ENCODE measurements around the gene TSHZ2.

TSHZ2 gene

GRCh38 chr20:53170196-53170595 is 198.0 kb downstream of the TSHZ2 start:
- in situ Hi-C loops (cut with MboI; ENCODE audit: low pct_unique_long_range_greater_than_20kb, low sequenced_read_pairs): no loop called here
- no peak for DNase-seq

DNA sequence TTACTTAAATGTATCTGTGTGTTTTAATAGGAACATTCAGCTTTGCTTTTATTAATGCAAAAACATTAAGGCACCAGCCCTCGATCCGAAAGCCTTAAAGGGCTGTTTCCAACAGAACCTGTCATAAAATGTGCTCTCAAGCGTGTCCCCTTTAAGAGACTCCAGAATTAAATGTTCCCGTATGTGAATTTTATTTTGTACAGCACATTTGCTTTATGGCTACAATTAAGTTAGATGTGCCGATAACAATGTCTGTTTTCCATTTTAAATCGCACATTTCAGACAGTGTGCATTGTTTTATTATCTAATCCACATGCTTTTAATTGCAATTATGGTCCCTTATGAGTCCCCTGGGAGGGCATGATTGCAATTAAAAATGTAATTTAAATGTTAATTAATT is 198.9 kb downstream of the TSHZ2 start:
- in situ Hi-C loops (cut with MboI; ENCODE audit: low pct_unique_long_range_greater_than_20kb, low sequenced_read_pairs): no loop called here

GRCh38 chr20:53174454-53174853 is 202.3 kb downstream of the TSHZ2 start:
- DNase-seq: no peak
- in situ Hi-C loops (cut with MboI; ENCODE audit: low pct_unique_long_range_greater_than_20kb, low sequenced_read_pairs): no loop called here

More for the DNA sequence above, 198.9 kb downstream of the TSHZ2 start:
- DNase-seq: no peak

DNA sequence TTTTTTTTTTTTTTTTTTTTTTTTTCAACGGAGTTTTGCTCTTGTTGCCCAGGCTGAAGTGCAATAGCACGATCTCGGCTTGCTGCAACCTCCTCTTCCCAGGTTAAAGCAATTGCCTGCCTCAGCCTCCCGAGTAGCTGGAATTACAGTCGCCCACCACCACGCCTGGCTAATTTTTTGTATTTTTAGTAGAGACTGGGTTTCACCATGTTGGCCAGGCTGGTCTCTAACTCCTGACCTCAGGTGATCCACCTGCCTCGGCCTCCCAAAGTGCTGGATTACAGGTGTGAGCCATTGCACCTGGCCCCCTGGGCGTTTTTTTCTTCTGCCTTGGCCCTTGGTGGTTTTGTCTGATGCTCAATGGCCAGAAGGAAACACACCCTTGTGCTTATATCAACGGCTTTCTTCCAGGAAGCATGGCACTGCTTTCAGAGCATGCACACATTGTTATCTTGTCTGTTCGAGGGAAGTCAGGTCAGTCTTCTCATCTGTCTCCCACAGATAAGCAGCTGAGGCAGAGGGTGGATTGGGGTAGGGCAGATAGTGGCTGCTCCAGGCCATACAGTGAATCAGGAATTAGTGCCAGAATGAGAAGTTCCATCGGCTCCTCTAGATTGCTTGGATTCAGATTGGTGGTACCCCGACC is 203.1 kb downstream of the TSHZ2 start:
- no peak for DNase-seq
- in situ Hi-C loops (cut with MboI; ENCODE audit: low pct_unique_long_range_greater_than_20kb, low sequenced_read_pairs): no loop called here

GRCh38 chr20:53176134-53176533 is 204.0 kb downstream of the TSHZ2 start:
- DNase-seq: no peak
- in situ Hi-C loops (cut with MboI; ENCODE audit: low pct_unique_long_range_greater_than_20kb, low sequenced_read_pairs): no loop called here

- in situ Hi-C loops (cut with MboI; ENCODE audit: low pct_unique_long_range_greater_than_20kb, low sequenced_read_pairs): no loop called here
Observed at GRCh38 chr20:53177687-53178086, 205.5 kb downstream of the TSHZ2 start.

DNA sequence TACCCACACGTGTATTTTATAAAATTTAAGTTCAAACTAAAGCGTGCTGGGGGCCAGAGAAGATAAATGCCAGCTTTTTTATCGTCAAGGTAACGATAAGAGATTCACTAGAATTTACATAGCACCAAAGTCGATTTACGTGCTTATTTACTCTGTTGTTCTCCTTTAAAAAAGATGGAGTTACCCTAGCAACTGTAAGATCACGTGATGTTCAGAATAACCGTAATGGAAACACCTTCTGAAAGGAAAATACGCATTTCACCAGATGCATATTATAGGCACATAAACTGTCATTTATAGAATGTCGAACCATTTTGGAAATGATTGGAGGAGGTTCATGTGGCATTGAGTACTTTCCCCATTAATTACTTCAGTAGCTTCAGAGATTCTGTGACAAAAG is 207.6 kb downstream of the TSHZ2 start:
- in situ Hi-C loops (cut with MboI; ENCODE audit: low pct_unique_long_range_greater_than_20kb, low sequenced_read_pairs): no loop called here
- no peak for DNase-seq

More at GRCh38 chr20:53177687-53178086, 205.5 kb downstream of the TSHZ2 start:
- DNase-seq: no peak

DNA sequence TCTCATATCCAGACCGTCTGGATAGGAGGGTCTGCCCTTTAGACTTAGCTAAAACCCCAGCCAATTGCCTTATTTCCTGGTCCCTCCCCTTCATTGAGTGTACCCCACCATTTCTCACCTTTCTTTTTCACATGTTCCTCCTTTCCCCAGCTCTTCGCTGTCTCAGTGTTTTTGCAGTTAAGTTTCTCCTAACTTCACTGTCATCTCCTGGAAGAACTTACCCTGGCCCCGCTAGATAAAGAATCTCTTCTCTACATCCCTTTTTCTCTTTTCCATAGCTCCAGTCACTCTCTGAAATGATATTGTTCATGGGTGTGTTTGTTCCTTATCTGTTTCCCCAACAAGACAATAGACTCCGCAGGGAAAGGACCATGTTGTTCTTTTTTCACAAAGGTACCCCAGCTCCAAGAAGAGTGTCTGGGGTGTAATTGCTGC is 208.8 kb downstream of the TSHZ2 start:
- in situ Hi-C loops (cut with MboI; ENCODE audit: low pct_unique_long_range_greater_than_20kb, low sequenced_read_pairs): no loop called here
- no peak for DNase-seq

- no peak for DNase-seq
- in situ Hi-C loops (cut with MboI; ENCODE audit: low pct_unique_long_range_greater_than_20kb, low sequenced_read_pairs): no loop called here
Observed at GRCh38 chr20:53181866-53182376, 209.8 kb downstream of the TSHZ2 start.

GRCh38 chr20:53183181-53183580 is 211.0 kb downstream of the TSHZ2 start:
- DNase-seq: no peak
- in situ Hi-C loops (cut with MboI; ENCODE audit: low pct_unique_long_range_greater_than_20kb, low sequenced_read_pairs): no loop called here

DNA sequence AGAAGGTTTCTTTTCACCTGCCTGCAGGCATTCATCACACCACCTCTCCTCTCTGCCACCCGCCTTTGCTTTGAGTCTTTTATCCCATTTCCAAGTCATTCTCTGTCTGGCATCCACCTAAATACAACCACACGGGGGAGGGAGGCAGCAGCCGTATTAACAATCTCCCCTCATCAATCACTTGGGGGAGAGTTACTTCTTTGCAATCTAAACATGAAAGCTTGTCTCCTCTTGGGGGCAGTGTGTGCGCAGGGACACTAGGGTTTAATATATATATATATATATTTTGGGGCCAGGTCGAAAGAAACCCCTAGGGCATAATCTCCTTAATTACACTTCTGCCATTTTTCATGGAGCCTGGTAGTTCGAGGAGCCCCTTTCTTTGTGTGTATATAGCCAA is 214.5 kb downstream of the TSHZ2 start:
- in situ Hi-C loops (cut with MboI; ENCODE audit: low pct_unique_long_range_greater_than_20kb, low sequenced_read_pairs): no loop called here
- DNase-seq: no peak

- no peak for DNase-seq
- in situ Hi-C loops (cut with MboI; ENCODE audit: low pct_unique_long_range_greater_than_20kb, low sequenced_read_pairs): no loop called here
Observed at GRCh38 chr20:53187392-53188068, 215.4 kb downstream of the TSHZ2 start.

GRCh38 chr20:53190225-53190624 is 218.1 kb downstream of the TSHZ2 start:
- in situ Hi-C loops (cut with MboI; ENCODE audit: low pct_unique_long_range_greater_than_20kb, low sequenced_read_pairs): no loop called here
- no peak for DNase-seq

GRCh38 chr20:53191957-53192356 is 219.8 kb downstream of the TSHZ2 start:
- DNase-seq: no peak
- in situ Hi-C loops (cut with MboI; ENCODE audit: low pct_unique_long_range_greater_than_20kb, low sequenced_read_pairs): no loop called here

DNA sequence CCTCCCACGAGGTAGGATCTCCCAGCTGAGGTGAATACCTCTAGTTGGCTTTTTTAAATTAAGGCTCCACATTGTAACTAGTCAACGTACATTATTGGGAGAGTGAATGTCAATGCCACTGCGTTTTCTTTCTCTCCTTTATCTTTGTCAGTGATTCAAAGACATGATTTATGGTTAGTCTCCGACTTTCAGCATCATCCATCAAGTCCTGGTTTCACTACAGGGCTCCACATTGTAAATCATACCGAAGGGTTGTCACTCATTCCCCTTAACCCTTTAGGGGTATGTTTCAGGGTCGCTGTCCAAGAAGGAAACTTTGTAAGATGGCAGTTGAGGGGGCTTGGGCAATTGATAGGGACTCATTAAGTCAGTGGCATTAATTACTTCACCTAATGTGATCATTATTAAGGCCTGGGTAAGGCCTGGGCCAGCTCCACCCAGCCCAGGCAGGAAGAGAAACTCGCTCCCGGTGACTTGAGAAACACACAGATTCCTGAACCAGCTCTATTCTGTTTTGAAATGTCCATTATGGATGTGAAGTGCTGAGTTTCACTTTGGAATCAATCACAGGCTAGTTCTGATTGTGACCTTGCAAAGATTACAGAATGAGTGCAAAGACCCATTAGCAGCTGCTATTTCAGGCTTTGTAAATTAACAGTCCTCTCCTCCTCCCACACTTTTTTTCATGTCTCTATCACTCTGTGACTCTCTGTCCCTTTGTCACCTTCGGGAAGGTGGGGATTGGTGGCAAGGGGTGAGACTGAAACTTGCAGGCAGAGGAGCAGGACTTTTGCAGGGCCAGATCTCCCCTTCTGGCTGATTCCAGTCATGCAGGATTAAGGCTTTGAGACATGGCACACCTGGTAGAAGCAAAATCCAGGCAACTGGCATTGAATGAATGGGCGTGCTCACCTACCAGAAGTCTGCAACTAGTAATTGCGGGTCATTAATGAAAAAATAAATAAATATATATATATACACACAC is 222.4 kb downstream of the TSHZ2 start:
- DNase-seq: no peak
- in situ Hi-C loops (cut with MboI; ENCODE audit: low pct_unique_long_range_greater_than_20kb, low sequenced_read_pairs): no loop called here

GRCh38 chr20:53195876-53196610 is 223.9 kb downstream of the TSHZ2 start:
- in situ Hi-C loops (cut with MboI; ENCODE audit: low pct_unique_long_range_greater_than_20kb, low sequenced_read_pairs): no loop called here
- no peak for DNase-seq

DNA sequence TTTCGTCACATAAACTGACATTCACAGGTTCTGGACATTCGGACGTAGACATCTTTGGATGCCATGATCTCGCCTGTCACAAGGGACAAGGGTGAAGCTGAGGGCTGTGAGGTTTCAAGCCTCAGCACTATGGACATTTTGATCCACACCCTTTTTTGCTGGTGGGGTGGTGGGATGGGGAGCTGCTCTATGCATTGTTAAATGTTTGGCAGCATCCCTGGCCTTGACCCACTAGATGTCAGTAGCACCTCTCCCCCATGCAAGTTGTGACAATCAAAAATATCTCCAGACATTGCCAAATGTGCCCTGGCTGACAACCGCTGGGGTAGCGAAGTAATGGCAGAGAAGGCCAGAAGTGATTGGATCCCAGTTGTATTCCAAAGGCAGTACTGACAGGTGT is 229.4 kb downstream of the TSHZ2 start:
- in situ Hi-C loops (cut with MboI; ENCODE audit: low pct_unique_long_range_greater_than_20kb, low sequenced_read_pairs): no loop called here
- no peak for DNase-seq

- in situ Hi-C loops (cut with MboI; ENCODE audit: low pct_unique_long_range_greater_than_20kb, low sequenced_read_pairs): no loop called here
- DNase-seq: no peak
Observed at GRCh38 chr20:53202777-53203176, 230.6 kb downstream of the TSHZ2 start.

DNA sequence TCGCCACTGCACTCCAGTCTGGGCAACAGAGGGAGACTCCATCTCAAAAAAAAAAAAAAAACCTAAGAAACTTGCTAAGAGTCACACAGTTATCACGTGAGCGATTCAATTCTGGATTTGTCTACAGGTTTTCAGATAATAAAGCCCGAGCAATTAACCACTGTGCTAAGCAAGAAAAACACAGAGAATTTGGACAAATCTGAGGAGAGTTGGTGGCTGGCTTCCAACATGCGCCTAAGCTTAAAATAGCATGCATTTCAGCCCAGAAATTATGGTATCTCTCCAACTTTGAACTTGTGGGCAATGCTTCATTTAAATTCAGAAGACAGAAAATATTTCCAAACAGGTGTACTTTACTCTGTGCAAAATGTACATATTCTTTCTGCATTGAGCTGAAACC is 232.9 kb downstream of the TSHZ2 start:
- DNase-seq: no peak
- in situ Hi-C loops (cut with MboI; ENCODE audit: low pct_unique_long_range_greater_than_20kb, low sequenced_read_pairs): no loop called here
